Upper lobe of right lung (tissue), 1 donor: ENCODE measurements around the gene BTBD8. TPM values are rescaled to one million over a fixed set of nuclear protein-coding genes. Genes with fewer than 3 reads are reported as not detected.

Experiments used
- ATAC-seq: fragments of 200-7000 bp; cut with Tn5 transposase; one replicate; pipeline ENCODE4 v1.9.1; 2020; ENCODE audit warnings: mild to moderate bottlenecking, moderate library complexity
- DNase-seq: peaks from one replicate; pipeline ENCODE4 v3.0.0-alpha.2; 2020
- H3K27ac ChIP-seq: fragments of 200-600 bp; one replicate; pipeline ENCODE4 v1.8.0; 2022
- H3K27me3 ChIP-seq: fragments of 200-600 bp; one replicate; pipeline ENCODE4 v1.8.0; 2022; ENCODE audit warnings: mild to moderate bottlenecking
- H3K36me3 ChIP-seq: fragments of 200-600 bp; one replicate; pipeline ENCODE4 v1.8.0; 2022
- H3K4me1 ChIP-seq: fragments of 200-600 bp; one replicate; pipeline ENCODE4 v1.8.0; 2022
- H3K4me3 ChIP-seq: fragments of 200-600 bp; one replicate; pipeline ENCODE4 v1.8.0; 2022; ENCODE audit warnings: mild to moderate bottlenecking
- H3K9me3 ChIP-seq: fragments of 200-600 bp; one replicate; pipeline ENCODE4 v1.8.0; 2022
- intact Hi-C: fragments of 100-400 bp; cut with DNase I; formaldehyde crosslinking; loops from one replicate; pipeline ENCODE4 v1.11.0; 2022
- total RNA-seq: library from RNA; stranded (reverse); fragmentation: NEBNext Ultra II Directional; extraction: Animal tissue kit (Norgen Biotek cat#: 25700); gene quantifications from one replicate; pipeline ENCODE4 v1.2.1, GENCODE V29; 2021
- TF ChIP-seq, protein P1 (sequence below): fragments of 200-600 bp; IDR thresholded peaks from one replicate; pipeline ENCODE4 v1.8.0; 2022; ENCODE audit warnings: antibody characterized with exemption
- donor health status: DM: no; HTN: yes; CAD: no; lungs with severe emphysema.

The BTBD8 gene
- total RNA-seq, 1 donor from 2014 or later, result 5.1 TPM

GRCh38 chr1:92123868-92124267, 43.7 kb downstream of the BTBD8 start:
- no peak overlapping the region for H3K27ac ChIP-seq
- H3K36me3 ChIP-seq, result no peaks in the 10 kb centered on the region
- H3K4me3 ChIP-seq, result no peak overlapping the region
- no peaks in the 10 kb centered on the region for H3K4me1 ChIP-seq
- no peaks in the 10 kb centered on the region for H3K9me3 ChIP-seq
- intact Hi-C loops, result no loop called here
- no peaks in the 10 kb centered on the region for H3K27me3 ChIP-seq
- no peak for DNase-seq
- ATAC-seq, result no peak
- TF ChIP-seq, protein P1, sequence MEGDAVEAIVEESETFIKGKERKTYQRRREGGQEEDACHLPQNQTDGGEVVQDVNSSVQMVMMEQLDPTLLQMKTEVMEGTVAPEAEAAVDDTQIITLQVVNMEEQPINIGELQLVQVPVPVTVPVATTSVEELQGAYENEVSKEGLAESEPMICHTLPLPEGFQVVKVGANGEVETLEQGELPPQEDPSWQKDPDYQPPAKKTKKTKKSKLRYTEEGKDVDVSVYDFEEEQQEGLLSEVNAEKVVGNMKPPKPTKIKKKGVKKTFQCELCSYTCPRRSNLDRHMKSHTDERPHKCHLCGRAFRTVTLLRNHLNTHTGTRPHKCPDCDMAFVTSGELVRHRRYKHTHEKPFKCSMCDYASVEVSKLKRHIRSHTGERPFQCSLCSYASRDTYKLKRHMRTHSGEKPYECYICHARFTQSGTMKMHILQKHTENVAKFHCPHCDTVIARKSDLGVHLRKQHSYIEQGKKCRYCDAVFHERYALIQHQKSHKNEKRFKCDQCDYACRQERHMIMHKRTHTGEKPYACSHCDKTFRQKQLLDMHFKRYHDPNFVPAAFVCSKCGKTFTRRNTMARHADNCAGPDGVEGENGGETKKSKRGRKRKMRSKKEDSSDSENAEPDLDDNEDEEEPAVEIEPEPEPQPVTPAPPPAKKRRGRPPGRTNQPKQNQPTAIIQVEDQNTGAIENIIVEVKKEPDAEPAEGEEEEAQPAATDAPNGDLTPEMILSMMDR, result no peak

DNA sequence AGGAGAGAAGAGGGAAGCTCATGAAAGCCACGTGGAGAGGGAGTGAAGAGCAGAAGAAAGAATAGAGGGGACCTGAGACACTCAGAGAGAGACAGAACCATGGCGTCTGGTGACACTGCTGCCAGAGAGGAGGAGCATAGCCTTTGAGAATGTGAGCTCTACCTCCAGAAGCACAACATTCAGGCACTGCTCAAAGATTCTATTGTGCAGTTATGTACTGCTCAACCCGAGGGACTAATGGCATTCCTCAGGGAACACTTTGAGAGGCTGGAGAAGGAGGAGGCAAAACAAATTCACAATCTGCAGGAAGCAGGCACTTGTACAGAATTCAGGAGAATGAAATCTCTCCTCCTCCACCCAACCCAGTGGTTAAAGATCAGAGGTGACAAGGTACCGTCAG, 45.1 kb downstream of the BTBD8 start:
- ATAC-seq, result no peak
- intact Hi-C loops, result no loop called here
- H3K27ac ChIP-seq, result no peak overlapping the region
- H3K4me3 ChIP-seq, result no peak overlapping the region
- H3K4me1 ChIP-seq, result no peaks in the 10 kb centered on the region
- no peaks in the 10 kb centered on the region for H3K9me3 ChIP-seq
- TF ChIP-seq, protein P1, result no peak
- no peak for DNase-seq
- H3K36me3 ChIP-seq, result no peaks in the 10 kb centered on the region
- H3K27me3 ChIP-seq, result no peaks in the 10 kb centered on the region

DNA sequence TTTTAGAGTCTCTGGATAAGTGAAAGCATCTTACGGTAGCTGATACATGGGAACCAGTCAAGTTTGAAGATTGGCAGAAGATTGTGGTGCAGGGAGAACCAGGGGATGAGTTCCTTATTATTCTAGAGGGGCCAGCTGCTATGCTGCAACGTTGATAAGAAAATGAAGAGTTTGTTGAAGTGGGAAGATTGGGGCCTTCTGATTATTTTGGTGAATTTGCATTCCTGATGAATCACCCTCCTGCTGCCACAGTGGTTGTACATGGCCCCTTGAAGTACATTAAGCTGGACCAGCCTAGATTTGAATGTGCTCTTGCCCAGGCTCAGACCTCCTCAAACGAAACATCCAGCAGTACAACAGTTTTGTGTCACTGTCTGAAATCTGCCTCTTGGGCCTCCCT, 45.9 kb downstream of the BTBD8 start:
- DNase-seq (no peak), ATAC-seq (no peak)
- TF ChIP-seq, protein P1, result no peak
- intact Hi-C loops, result no loop called here
- no peaks in the 10 kb centered on the region for H3K9me3 ChIP-seq
- H3K4me3 ChIP-seq, result no peak overlapping the region
- H3K27me3 ChIP-seq, result no peaks in the 10 kb centered on the region
- no peak overlapping the region for H3K27ac ChIP-seq
- H3K36me3 ChIP-seq, result peaks cover 3% of the 10 kb centered on the region
- H3K4me1 ChIP-seq, result no peaks in the 10 kb centered on the region

DNA sequence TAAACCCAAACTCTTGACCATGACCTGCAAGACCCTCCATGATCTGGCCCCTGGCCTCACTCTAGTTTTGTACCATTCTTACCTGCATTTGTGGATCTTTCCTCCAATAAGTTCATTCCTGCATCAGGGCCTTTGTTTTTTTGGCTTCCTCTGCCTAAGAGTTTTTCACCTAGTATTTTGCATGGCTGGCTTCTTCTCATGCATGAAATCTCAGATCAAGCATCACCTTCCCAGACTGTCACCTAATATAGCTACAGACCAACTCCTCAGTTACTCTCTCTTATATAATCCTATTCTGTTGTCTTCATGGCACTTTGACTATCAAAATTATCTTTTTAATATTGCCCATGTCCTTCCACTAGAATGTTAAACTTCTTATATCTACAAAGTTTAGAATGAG, 54.2 kb downstream of the BTBD8 start:
- TF ChIP-seq, protein P1, result no peak
- H3K36me3 ChIP-seq, result peaks cover 5% of the 10 kb centered on the region
- H3K4me1 ChIP-seq, result no peaks in the 10 kb centered on the region
- DNase-seq, result no peak
- no peaks in the 10 kb centered on the region for H3K27me3 ChIP-seq
- intact Hi-C loops, result no loop called here
- no peak overlapping the region for H3K4me3 ChIP-seq
- no peak for ATAC-seq
- H3K27ac ChIP-seq, result no peak overlapping the region
- H3K9me3 ChIP-seq, result no peaks in the 10 kb centered on the region

DNA sequence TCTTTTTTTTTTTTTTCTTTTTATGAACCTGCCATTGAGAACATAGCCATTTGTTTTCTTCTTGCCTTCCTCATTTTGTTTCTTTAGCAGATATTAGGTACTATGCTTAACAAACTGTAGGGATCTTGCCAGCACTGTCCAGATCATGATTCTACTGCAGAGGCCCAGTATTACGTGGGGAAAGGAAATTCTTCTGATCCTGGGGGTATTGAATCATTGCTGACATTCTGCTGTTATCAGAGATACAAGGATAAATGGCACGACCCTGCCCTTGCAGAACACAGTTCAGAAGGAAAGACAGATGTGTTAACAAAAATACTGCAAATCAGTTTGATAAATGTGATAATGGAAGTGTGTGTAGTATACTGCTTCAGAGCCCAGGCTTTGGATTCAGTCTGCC, 56.2 kb downstream of the BTBD8 start:
- no peaks in the 10 kb centered on the region for H3K9me3 ChIP-seq
- intact Hi-C loops, result no loop called here
- H3K27ac ChIP-seq, result no peak overlapping the region
- H3K4me3 ChIP-seq, result no peak overlapping the region
- H3K4me1 ChIP-seq, result no peaks in the 10 kb centered on the region
- DNase-seq, result no peak
- H3K27me3 ChIP-seq, result no peaks in the 10 kb centered on the region
- TF ChIP-seq, protein P1, result no peak
- ATAC-seq, result no peak
- H3K36me3 ChIP-seq, result no peaks in the 10 kb centered on the region

GRCh38 chr1:92154934-92155333, 74.8 kb downstream of the BTBD8 start:
- TF ChIP-seq, protein P1, result no peak

More at GRCh38 chr1:92154934-92155333, 74.8 kb downstream of the BTBD8 start:
- H3K27ac ChIP-seq, result no peak overlapping the region
- DNase-seq, result no peak
- H3K27me3 ChIP-seq, result no peaks in the 10 kb centered on the region
- no peak overlapping the region for H3K4me3 ChIP-seq
- H3K9me3 ChIP-seq, result peaks cover 20% of the 10 kb centered on the region
- no peaks in the 10 kb centered on the region for H3K4me1 ChIP-seq
- intact Hi-C loops, result no loop called here
- no peaks in the 10 kb centered on the region for H3K36me3 ChIP-seq
- no peak for ATAC-seq
